Amniotic stem cell (primary cell): ENCODE measurements around the gene KCNMA1.

Experiments used
- DNase-seq: peaks from one replicate; lab custom pipeline; 2025; lab: John Stamatoyannopoulos, UW

Gene KCNMA1

GRCh38 chr10:76922666-76923065, 714.9 kb downstream of the KCNMA1 start:
- no peak for DNase-seq

- DNase-seq = no peak
Observed at GRCh38 chr10:76921383-76922010, 716.1 kb downstream of the KCNMA1 start.

GRCh38 chr10:76920581-76920980, 717.0 kb downstream of the KCNMA1 start:
- no peak for DNase-seq

- DNase-seq = no peak
Observed at GRCh38 chr10:76918106-76918505, 719.5 kb downstream of the KCNMA1 start.

- no peak for DNase-seq
Observed at GRCh38 chr10:76917071-76917470, 720.5 kb downstream of the KCNMA1 start.

- no peak for DNase-seq
Observed at GRCh38 chr10:76916536-76916935, 721.1 kb downstream of the KCNMA1 start.

- DNase-seq = no peak
Observed at GRCh38 chr10:76915316-76915715, 722.3 kb downstream of the KCNMA1 start.

- no peak for DNase-seq
Observed at GRCh38 chr10:76911184-76911583, 726.4 kb downstream of the KCNMA1 start.

GRCh38 chr10:76910184-76910962, 727.2 kb downstream of the KCNMA1 start:
- no peak for DNase-seq

- DNase-seq = no peak
Observed at GRCh38 chr10:76906256-76906655, 731.4 kb downstream of the KCNMA1 start.

GRCh38 chr10:76905251-76905650, 732.4 kb downstream of the KCNMA1 start:
- no peak for DNase-seq

GRCh38 chr10:76903387-76903945, 734.1 kb downstream of the KCNMA1 start:
- no peak for DNase-seq

- DNase-seq = no peak
Observed at GRCh38 chr10:76902949-76903348, 734.7 kb downstream of the KCNMA1 start.

- no peak for DNase-seq
Observed at GRCh38 chr10:76901701-76902100, 735.9 kb downstream of the KCNMA1 start.

GRCh38 chr10:76899490-76899889, 738.1 kb downstream of the KCNMA1 start:
- DNase-seq = no peak

- DNase-seq = no peak
Observed at GRCh38 chr10:76892766-76893479, 744.7 kb downstream of the KCNMA1 start.

- no peak for DNase-seq
Observed at GRCh38 chr10:76887223-76888010, 750.2 kb downstream of the KCNMA1 start.

- DNase-seq = no peak
Observed at GRCh38 chr10:76885816-76886215, 751.8 kb downstream of the KCNMA1 start.

- DNase-seq = no peak
Observed at GRCh38 chr10:76884673-76885275, 752.8 kb downstream of the KCNMA1 start.

- DNase-seq = no peak
Observed at GRCh38 chr10:76883596-76883995, 754.0 kb downstream of the KCNMA1 start.

GRCh38 chr10:76882796-76883195, 754.8 kb downstream of the KCNMA1 start:
- DNase-seq = no peak
